NT2/D1 (cell line): ENCODE data around the gene CCNB2.

Experiments
- SUZ12 ChIP-seq: IDR thresholded peaks from 2 replicates; pipeline ENCODE4 v1.6.1; 2011; ENCODE audit not compliant: insufficient read length, insufficient read depth; ENCODE audit errors: extremely low read depth
- YY1 ChIP-seq: IDR thresholded peaks from 2 replicates; pipeline ENCODE4 v1.6.1; 2011; ENCODE audit not compliant: insufficient read length, insufficient read depth
- ZNF274 ChIP-seq: IDR thresholded peaks from 2 replicates; pipeline ENCODE4 v1.6.1; 2011; ENCODE audit warnings: mild to moderate bottlenecking, low read depth, low read length

DNA sequence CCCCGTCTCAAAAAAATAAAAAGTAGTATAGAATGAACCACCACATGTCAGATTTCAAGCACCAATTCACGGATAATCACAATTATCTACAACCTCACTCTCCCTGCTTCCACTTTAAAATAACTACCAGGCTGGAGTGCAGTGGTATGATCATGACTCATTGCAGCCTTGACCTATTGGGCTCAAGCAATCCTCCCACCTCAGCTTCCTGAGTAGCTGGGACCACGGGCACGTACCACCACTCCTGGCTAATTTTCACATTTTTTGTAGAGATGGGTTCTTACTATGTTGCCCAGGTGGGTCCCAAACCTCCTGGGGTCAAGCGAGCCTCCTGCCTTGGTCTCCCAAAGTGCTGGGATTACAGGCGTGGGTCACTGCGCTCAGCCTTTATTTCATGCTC, 63.6 kb downstream of the CCNB2 start:
- TF ChIP-seq ZNF274 (no peak), SUZ12 (no peak), YY1 (no peak)
